ENCODE measurements around the gene ITPR3.

DNA sequence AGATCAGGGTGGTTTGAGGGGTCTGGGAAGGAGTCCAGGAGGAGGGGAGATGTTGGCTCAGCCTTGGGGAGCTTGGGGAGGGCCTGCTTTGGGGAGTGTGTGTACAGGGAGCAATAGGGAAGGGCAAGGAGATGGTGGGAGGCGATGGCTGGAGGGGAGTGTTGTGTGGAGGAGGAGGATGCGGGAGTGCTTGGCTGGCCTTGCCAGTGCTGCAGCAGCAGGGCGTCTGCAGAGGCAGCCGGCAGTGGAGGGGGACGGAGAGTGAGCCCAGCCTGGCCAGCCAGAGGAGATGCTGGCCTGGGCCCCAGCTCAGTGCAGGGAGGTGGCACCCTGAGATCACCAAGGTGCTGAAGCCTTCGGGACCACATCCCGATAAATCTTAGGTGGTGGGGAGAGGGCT, 121.7 kb downstream of the ITPR3 start:
- TF ChIP-seq YY1 (IDR thresholded peaks at IDR 0.05; ENCODE audit: insufficient read depth, insufficient read length) (no peak), ZNF274 (IDR thresholded peaks at IDR 0.05; ENCODE audit: low read depth, low read length) (no peak), SUZ12 (IDR thresholded peaks at IDR 0.05; ENCODE audit: extremely low read depth, insufficient read depth, insufficient read length) (no peak)

Data from NT2/D1 (cell line).